ENCODE data around the gene AP1S1. TPM values are rescaled to one million over a fixed set of nuclear protein-coding genes. Genes with fewer than 3 reads are reported as not detected.
A peak's percentile ranks its signal among the peaks of the same experiment; 100 is the strongest.

Gene AP1S1
- total and polyA plus RNA-seq, 9 of the 15 experiments (the other 6 are each of a cell fraction or from before 2014, with no cell fraction given), result 4.4 to 149 (median 89.4) TPM

DNA sequence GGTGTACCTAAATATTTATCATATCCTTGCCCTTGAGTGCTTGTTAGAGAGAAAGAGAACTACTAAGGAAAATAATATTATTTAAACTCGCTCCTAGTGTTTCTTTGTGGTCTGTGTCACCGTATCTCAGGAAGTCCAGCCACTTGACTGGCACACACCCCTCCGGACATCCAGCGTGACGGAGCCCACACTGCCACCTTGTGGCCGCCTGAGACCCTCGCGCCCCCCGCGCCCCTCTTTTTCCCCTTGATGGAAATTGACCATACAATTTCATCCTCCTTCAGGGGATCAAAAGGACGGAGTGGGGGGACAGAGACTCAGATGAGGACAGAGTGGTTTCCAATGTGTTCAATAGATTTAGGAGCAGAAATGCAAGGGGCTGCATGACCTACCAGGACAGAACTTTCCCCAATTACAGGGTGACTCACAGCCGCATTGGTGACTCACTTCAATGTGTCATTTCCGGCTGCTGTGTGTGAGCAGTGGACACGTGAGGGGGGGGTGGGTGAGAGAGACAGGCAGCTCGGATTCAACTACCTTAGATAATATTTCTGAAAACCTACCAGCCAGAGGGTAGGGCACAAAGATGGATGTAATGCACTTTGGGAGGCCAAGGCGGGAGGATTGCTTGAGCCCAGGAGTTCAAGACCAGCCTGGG is 15.9 kb upstream of the AP1S1 start (continued):
- TF ChIP-seq SETDB1 (IDR thresholded peaks at IDR 0.05; ENCODE audit: low read length), result no peak
- TF ChIP-seq SRF (CRISPR knock-in tag; IDR thresholded peaks at IDR 0.05), result peak in 1 of 2 experiments; percentile 18; a peak in 1 of 4 replicates
- no peak for TF ChIP-seq ZNF699 (CRISPR knock-in tag; IDR thresholded peaks at IDR 0.05; ENCODE audit: insufficient replicate concordance)
- TF ChIP-seq ZFP30 (CRISPR knock-in tag; IDR thresholded peaks at IDR 0.05; ENCODE audit: borderline replicate concordance), result no peak
- TF ChIP-seq FOXK2 (conservative IDR thresholded peaks at IDR 0.05 in 1 of 2, IDR thresholded peaks at IDR 0.05 in 1 of 2; ENCODE audit: low read depth in 2 of 2), result peak; percentile 75
- peak; percentile 66; the same call in 1 of the 2 replicates for TF ChIP-seq BCOR (IDR thresholded peaks at IDR 0.05)
- TF ChIP-seq JUND (IDR thresholded peaks at IDR 0.05; ENCODE audit: borderline replicate concordance, low read depth, low read length), result peak; percentile 100
- peak; percentile 100 for TF ChIP-seq JUND (tag; IDR thresholded peaks at IDR 0.05; ENCODE audit: borderline replicate concordance, low read depth, low read length)
- TF ChIP-seq, protein P1, sequence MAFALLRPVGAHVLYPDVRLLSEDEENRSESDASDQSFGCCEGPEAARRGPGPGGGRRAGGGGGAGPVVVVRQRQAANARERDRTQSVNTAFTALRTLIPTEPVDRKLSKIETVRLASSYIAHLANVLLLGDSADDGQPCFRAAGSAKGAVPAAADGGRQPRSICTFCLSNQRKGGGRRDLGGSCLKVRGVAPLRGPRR (CRISPR knock-in tag; IDR thresholded peaks at IDR 0.05), result no peak
- no peak for TF ChIP-seq ZKSCAN8 (CRISPR knock-in tag; IDR thresholded peaks at IDR 0.05)
- TF ChIP-seq CBFB (CRISPR knock-in tag; IDR thresholded peaks at IDR 0.05), result no peak
- TF ChIP-seq, protein P2, sequence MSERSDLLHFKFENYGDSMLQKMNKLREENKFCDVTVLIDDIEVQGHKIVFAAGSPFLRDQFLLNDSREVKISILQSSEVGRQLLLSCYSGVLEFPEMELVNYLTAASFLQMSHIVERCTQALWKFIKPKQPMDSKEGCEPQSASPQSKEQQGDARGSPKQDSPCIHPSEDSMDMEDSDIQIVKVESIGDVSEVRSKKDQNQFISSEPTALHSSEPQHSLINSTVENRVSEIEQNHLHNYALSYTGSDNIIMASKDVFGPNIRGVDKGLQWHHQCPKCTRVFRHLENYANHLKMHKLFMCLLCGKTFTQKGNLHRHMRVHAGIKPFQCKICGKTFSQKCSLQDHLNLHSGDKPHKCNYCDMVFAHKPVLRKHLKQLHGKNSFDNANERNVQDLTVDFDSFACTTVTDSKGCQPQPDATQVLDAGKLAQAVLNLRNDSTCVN (CRISPR knock-in tag; IDR thresholded peaks at IDR 0.05), result no peak; the same call in 1 of the 2 replicates
- TF ChIP-seq GATAD2B (IDR thresholded peaks at IDR 0.05; ENCODE audit: borderline replicate concordance), result peak; percentile 73; the same call in 1 of the 2 replicates
- TF ChIP-seq ZNF77 (CRISPR knock-in tag; IDR thresholded peaks at IDR 0.05), result no peak
- peak; percentile 88 for TF ChIP-seq SIN3B (IDR thresholded peaks at IDR 0.05; ENCODE audit: low read depth)
- TF ChIP-seq POU5F1 (IDR thresholded peaks at IDR 0.05; ENCODE audit: borderline replicate concordance, low read depth, low read length, partially characterized antibody), result no peak
- TF ChIP-seq, protein P3, sequence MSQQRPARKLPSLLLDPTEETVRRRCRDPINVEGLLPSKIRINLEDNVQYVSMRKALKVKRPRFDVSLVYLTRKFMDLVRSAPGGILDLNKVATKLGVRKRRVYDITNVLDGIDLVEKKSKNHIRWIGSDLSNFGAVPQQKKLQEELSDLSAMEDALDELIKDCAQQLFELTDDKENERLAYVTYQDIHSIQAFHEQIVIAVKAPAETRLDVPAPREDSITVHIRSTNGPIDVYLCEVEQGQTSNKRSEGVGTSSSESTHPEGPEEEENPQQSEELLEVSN (IDR thresholded peaks at IDR 0.05; ENCODE audit: borderline replicate concordance in 1 of 2, extremely low read depth in 1 of 2, insufficient read depth in 1 of 2, insufficient read length in 1 of 2, low read depth in 1 of 2, low read length in 1 of 2, poor library complexity in 1 of 2, severe bottlenecking in 1 of 2), result peak in 1 of 2 experiments; percentile 52
- no peak for TF ChIP-seq SREBF1 (IDR thresholded peaks at IDR 0.05; ENCODE audit: borderline replicate concordance, low read depth, low read length)
- TF ChIP-seq TFAM (CRISPR knock-in tag; conservative IDR thresholded peaks at IDR 0.05), result no peak
- TF ChIP-seq PTTG1 (tag; IDR thresholded peaks at IDR 0.05; ENCODE audit: low read depth), result no peak
- TF ChIP-seq ZNF232 (CRISPR knock-in tag; IDR thresholded peaks at IDR 0.05), result no peak
- TF ChIP-seq SMAD1 (IDR thresholded peaks at IDR 0.05; ENCODE audit: low read depth, low read length, partially characterized antibody), result peak; percentile 67
